OCI-LY1 (cell line): ENCODE measurements around the gene MIA3.

Experiments
- CTCF ChIP-seq: fragments of 200-600 bp; sonication (generic), shearing (Covaris generic); IDR thresholded peaks from 2 replicates; pipeline ENCODE4 v1.5.1; 2017; ENCODE audit warnings: mild to moderate bottlenecking, antibody characterized with exemption, low read length, moderate library complexity, mixed read lengths
- EZH2 ChIP-seq: fragments of 200-600 bp; sonication (generic), shearing (Covaris generic); IDR thresholded peaks from 2 replicates; pipeline ENCODE4 v1.8.0; 2017; ENCODE audit warnings: borderline replicate concordance, mixed run types, mild to moderate bottlenecking, antibody characterized with exemption, low read length, moderate library complexity, mixed read lengths

GRCh38 chr1:222600281-222600680 lies 17.6 kb upstream of the MIA3 start:
- TF ChIP-seq EZH2: no peak
- no peak for TF ChIP-seq CTCF
